K562 (cell line): ENCODE data around the gene FILIP1L. TPM values are rescaled to one million over a fixed set of nuclear protein-coding genes. Genes with fewer than 3 reads are reported as not detected.

Experiments used
- CREM ChIP-seq: IDR thresholded peaks from 2 replicates; pipeline ENCODE4 v1.6.1; 2014; ENCODE audit warnings: antibody characterized with exemption, low read depth
- EP400 ChIP-seq: fragments of 450-650 bp; IDR thresholded peaks from 2 replicates; pipeline ENCODE4 v1.6.1; 2017; ENCODE audit warnings: antibody characterized with exemption, mild to moderate bottlenecking, moderate library complexity
- GATA2 ChIP-seq: sonication (generic); formaldehyde crosslinking; IDR thresholded peaks from 2 replicates; pipeline ENCODE4 v1.4.0; 2020; ENCODE audit warnings: mild to moderate bottlenecking, missing genetic modification reagents
- GATAD2B ChIP-seq: fragments of 450-650 bp; IDR thresholded peaks from 2 replicates; pipeline ENCODE4 v1.6.1; 2017; ENCODE audit warnings: mild to moderate bottlenecking, borderline replicate concordance
- LCOR ChIP-seq: sonication (generic); formaldehyde crosslinking; IDR thresholded peaks from 2 replicates; pipeline ENCODE4 v1.8.0; 2022; ENCODE audit warnings: mild to moderate bottlenecking, missing genetic modification reagents
- MEIS2 ChIP-seq: fragments of 450-650 bp; IDR thresholded peaks from 2 replicates; pipeline ENCODE4 v1.6.1; 2014; ENCODE audit warnings: mild to moderate bottlenecking; ENCODE audit not compliant: partially characterized antibody
- PBX2 ChIP-seq, 2 experiments: IDR thresholded peaks in 1 of 2; conservative IDR thresholded peaks in 1 of 2; 2 replicates each; pipeline ENCODE4 v1.6.1; 2016; ENCODE audit warnings: low read depth in 2 of 2, mild to moderate bottlenecking in 1 of 2, missing compliant biosample characterization in 1 of 2, missing genetic modification characterization in 1 of 2, moderate library complexity in 1 of 2
- RB1 ChIP-seq: fragments of 450-650 bp; IDR thresholded peaks from 2 replicates; pipeline ENCODE4 v1.6.1; 2017; ENCODE audit warnings: low read depth, mild to moderate bottlenecking
- SREBF2 ChIP-seq: sonication (generic); formaldehyde crosslinking; IDR thresholded peaks from 2 replicates; pipeline ENCODE4 v1.4.0; 2020; ENCODE audit warnings: mild to moderate bottlenecking, missing genetic modification reagents
- TCF15 ChIP-seq: fragments of 250-450 bp; sonication (Bioruptor Pico); IDR thresholded peaks from 2 replicates; pipeline ENCODE4 v1.8.0; 2022; ENCODE audit warnings: moderate library complexity, mild to moderate bottlenecking, inconsistent platforms
- THAP12 ChIP-seq: fragments of 250-450 bp; sonication (Bioruptor Pico); IDR thresholded peaks from 2 replicates; pipeline ENCODE4 v1.9.0; 2021; ENCODE audit warnings: mild to moderate bottlenecking, inconsistent platforms
- THRB ChIP-seq: fragments of 450-650 bp; formaldehyde crosslinking; conservative IDR thresholded peaks from 2 replicates; pipeline ENCODE4 v1.4.0; 2022; ENCODE audit warnings: mild to moderate bottlenecking, missing genetic modification characterization
- U2AF2 ChIP-seq: fragments of 200-400 bp; formaldehyde crosslinking; optimal IDR thresholded peaks from 2 replicates; pipeline ENCODE3; 2017; ENCODE audit warnings: low read depth, mild to moderate bottlenecking, low read length
- USF1 ChIP-seq: sonication (generic); formaldehyde crosslinking; IDR thresholded peaks from 2 replicates; pipeline ENCODE4 v1.9.0; 2022; ENCODE audit warnings: mild to moderate bottlenecking, missing genetic modification reagents
- ZNF3 ChIP-seq: fragments of 250-450 bp; sonication (Bioruptor Pico); IDR thresholded peaks from 2 replicates; pipeline ENCODE4 v1.5.0; 2021; ENCODE audit warnings: mild to moderate bottlenecking, moderate library complexity
- ZNF586 ChIP-seq: fragments of 450-650 bp; formaldehyde crosslinking; conservative IDR thresholded peaks from 2 replicates; pipeline ENCODE4 v1.4.0; 2020; ENCODE audit warnings: mild to moderate bottlenecking, moderate library complexity
- ZZZ3 ChIP-seq: fragments of 450-650 bp; IDR thresholded peaks from 2 replicates; pipeline ENCODE4 v1.6.1; 2016; ENCODE audit warnings: antibody characterized with exemption, mild to moderate bottlenecking, moderate library complexity
- polyA plus RNA-seq, 8 experiments: library from polyadenylated mRNA; depleted of rRNA in 4 of 8; stranded (reverse) in 5 of 8; unstranded in 3 of 8; fragments of >200 nt; fragmentation: Nextera tagmentation in 2 of 8; fragmentation: Illumina TruSeq in 1 of 8; extraction: Ambion mirVana in 2 of 8; extraction: Trizol in 1 of 8; gene quantifications; 2 replicates each; pipeline versions ENCODE4 v1.2.1 to v1.2.3, GENCODE V29; 2011 to 2014; ENCODE audit warnings: inconsistent platforms in 1 of 8, missing spikeins in 1 of 8
- total RNA-seq, 7 experiments: library from RNA; depleted of rRNA in 6 of 7; stranded (reverse); fragments of >200 nt in 6 of 7; fragmentation: Illumina TruSeq in 2 of 7; extraction: Trizol in 2 of 7; gene quantifications; 2 replicates each; pipeline versions ENCODE4 v1.2.1 to v1.2.3, GENCODE V29; 2011 to 2021; ENCODE audit warnings: low replicate concordance in 1 of 7
- TF ChIP-seq, protein P1 (sequence below): sonication (generic); formaldehyde crosslinking; IDR thresholded peaks from 2 replicates; pipeline ENCODE4 v1.8.0; 2022; ENCODE audit warnings: missing genetic modification reagents, mild to moderate bottlenecking, moderate library complexity, borderline replicate concordance

Gene FILIP1L
- total and polyA plus RNA-seq, 9 of the 15 experiments (the other 6 are each of a cell fraction or from before 2014, with no cell fraction given): 0.50 to 2.1 (median 1.1) TPM

GRCh38 chr3:99825004-99825640 lies 289.2 kb downstream of the FILIP1L start (continued):
- TF ChIP-seq, protein P1, sequence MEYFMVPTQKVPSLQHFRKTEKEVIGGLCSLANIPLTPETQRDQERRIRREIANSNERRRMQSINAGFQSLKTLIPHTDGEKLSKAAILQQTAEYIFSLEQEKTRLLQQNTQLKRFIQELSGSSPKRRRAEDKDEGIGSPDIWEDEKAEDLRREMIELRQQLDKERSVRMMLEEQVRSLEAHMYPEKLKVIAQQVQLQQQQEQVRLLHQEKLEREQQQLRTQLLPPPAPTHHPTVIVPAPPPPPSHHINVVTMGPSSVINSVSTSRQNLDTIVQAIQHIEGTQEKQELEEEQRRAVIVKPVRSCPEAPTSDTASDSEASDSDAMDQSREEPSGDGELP (CRISPR knock-in tag): no peak
- TF ChIP-seq ZNF586 (CRISPR knock-in tag) (no peak), EP400 (no peak), USF1 (no peak), CREM (no peak), TCF15 (no peak), MEIS2 (peak; percentile 92), THRB (CRISPR knock-in tag) (no peak), THAP12 (CRISPR knock-in tag) (no peak), LCOR (CRISPR knock-in tag) (no peak), RB1 (no peak), U2AF2 (no peak), GATAD2B (peak; percentile 35; the same call in 1 of the 2 replicates), ZZZ3 (no peak), SREBF2 (no peak), ZNF3 (CRISPR knock-in tag) (no peak), GATA2 (CRISPR knock-in tag) (peak; percentile 51), PBX2 (CRISPR knock-in tag; IDR thresholded peaks at IDR 0.05; ENCODE audit: low read depth) (no peak), PBX2 (tag; conservative IDR thresholded peaks at IDR 0.05; ENCODE audit: low read depth) (peak; percentile 82)
